RWPE2 (cell line): ENCODE data around the gene SLC12A8.

Source experiments
- ATAC-seq: fragments of 200-7000 bp; cut with Tn5 transposase; 3 replicates; pipeline ENCODE4 v1.9.1; 2021; ENCODE audit warnings: low read depth
- DNase-seq: peaks from one replicate; pipeline ENCODE4 v3.0.0-alpha.2; 2020; ENCODE audit warnings: low spot score
- H3K27ac ChIP-seq: fragments of 450-650 bp; 2 replicates; pipeline ENCODE4 v1.5.1; 2017; ENCODE audit warnings: mild to moderate bottlenecking; ENCODE audit not compliant: poor library complexity, severe bottlenecking
- H3K27me3 ChIP-seq: fragments of 250-450 bp; sonication (Bioruptor Pico); 2 replicates; pipeline ENCODE4 v1.5.1; 2021; ENCODE audit warnings: mild to moderate bottlenecking, moderate library complexity; ENCODE audit not compliant: insufficient read depth, poor library complexity, severe bottlenecking
- H3K36me3 ChIP-seq: fragments of 250-450 bp; sonication (Bioruptor Pico); 2 replicates; pipeline ENCODE4 v1.5.1; 2020; ENCODE audit warnings: low read depth, mild to moderate bottlenecking, moderate library complexity
- H3K4me1 ChIP-seq: fragments of 250-450 bp; sonication (Bioruptor Pico); 2 replicates; pipeline ENCODE4 v1.5.1; 2021; ENCODE audit warnings: mild to moderate bottlenecking, moderate library complexity; ENCODE audit not compliant: insufficient read depth, poor library complexity, severe bottlenecking
- H3K4me3 ChIP-seq: fragments of 250-450 bp; sonication (Bioruptor Pico); 2 replicates; pipeline ENCODE4 v1.5.1; 2021; ENCODE audit warnings: mild to moderate bottlenecking, moderate library complexity; ENCODE audit not compliant: severe bottlenecking
- H3K9me3 ChIP-seq: fragments of 250-450 bp; sonication (Bioruptor Pico); 2 replicates; pipeline ENCODE4 v1.5.1; 2021; ENCODE audit warnings: mild to moderate bottlenecking, moderate library complexity; ENCODE audit not compliant: severe bottlenecking
- TF ChIP-seq, protein P1 (sequence below): fragments of 450-650 bp; IDR thresholded peaks from one replicate; pipeline ENCODE4 v1.5.1; 2017; ENCODE audit warnings: mild to moderate bottlenecking, moderate library complexity; ENCODE audit not compliant: poor library complexity, severe bottlenecking

SLC12A8 gene

DNA sequence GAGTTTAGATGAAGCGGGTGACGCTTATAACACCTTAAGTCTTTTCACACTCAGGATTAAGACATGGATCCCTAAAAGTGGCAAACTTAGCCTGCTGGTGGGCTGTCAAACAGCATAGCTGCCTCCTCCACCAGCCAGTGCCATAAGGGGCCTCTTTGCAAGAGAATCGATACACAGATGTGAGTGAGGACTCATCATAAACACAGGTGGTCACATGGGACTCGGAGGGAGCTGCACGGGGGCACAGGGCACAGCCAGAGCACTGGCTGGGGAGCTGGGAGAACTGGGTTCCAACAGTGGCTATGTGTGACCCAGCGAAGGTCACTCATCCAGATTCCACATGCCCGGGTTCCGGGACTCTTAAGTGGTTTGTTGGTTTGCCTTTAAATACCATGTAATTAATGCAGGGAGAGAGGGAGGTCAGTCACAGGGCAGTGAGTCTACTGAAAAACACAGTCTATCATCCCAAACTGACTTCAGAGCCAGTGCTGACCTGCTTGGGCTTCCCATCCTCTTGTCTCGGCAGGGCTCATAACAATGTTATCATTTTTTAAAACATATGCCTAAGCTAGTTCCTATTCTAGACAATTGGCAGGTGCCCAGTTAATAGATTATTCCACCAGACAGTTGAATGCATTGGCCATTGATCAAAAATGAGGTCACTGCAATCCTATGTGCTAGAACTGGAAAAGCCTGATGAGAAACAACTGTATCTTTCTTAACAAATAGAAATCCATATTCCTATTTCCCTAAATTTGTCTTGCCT is 51.8 kb downstream of the SLC12A8 start:
- Histone ChIP-seq H3K9me3 (no peaks in the 10 kb centered on the region), H3K27ac (no peak overlapping the region), H3K27me3 (no peaks in the 10 kb centered on the region), H3K36me3 (no peaks in the 10 kb centered on the region), H3K4me3 (no peak overlapping the region), H3K4me1 (no peaks in the 10 kb centered on the region)
- DNase-seq (no peak), ATAC-seq (no peak)
- TF ChIP-seq, protein P1, sequence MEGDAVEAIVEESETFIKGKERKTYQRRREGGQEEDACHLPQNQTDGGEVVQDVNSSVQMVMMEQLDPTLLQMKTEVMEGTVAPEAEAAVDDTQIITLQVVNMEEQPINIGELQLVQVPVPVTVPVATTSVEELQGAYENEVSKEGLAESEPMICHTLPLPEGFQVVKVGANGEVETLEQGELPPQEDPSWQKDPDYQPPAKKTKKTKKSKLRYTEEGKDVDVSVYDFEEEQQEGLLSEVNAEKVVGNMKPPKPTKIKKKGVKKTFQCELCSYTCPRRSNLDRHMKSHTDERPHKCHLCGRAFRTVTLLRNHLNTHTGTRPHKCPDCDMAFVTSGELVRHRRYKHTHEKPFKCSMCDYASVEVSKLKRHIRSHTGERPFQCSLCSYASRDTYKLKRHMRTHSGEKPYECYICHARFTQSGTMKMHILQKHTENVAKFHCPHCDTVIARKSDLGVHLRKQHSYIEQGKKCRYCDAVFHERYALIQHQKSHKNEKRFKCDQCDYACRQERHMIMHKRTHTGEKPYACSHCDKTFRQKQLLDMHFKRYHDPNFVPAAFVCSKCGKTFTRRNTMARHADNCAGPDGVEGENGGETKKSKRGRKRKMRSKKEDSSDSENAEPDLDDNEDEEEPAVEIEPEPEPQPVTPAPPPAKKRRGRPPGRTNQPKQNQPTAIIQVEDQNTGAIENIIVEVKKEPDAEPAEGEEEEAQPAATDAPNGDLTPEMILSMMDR, result no peak

DNA sequence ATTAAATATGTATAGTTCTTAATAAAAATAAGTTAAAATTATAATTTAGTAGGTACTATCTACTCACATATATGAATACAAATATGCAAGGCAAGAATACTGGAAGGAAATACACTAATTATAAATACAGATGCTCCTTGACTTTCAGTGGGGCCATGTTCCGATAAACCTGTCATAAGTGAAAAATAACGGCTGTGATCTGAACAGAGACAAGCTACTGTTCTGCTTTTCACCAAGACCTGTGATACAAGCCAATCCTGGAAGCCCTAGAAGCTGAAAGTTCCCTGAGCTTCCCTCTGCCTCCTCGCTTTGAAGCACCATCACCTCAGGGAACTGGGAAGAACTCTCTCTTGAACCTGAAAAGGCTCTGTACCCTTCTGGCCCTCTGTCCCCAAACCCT is 55.4 kb downstream of the SLC12A8 start:
- H3K36me3 ChIP-seq, result no peaks in the 10 kb centered on the region
- no peak overlapping the region for H3K27ac ChIP-seq

DNA sequence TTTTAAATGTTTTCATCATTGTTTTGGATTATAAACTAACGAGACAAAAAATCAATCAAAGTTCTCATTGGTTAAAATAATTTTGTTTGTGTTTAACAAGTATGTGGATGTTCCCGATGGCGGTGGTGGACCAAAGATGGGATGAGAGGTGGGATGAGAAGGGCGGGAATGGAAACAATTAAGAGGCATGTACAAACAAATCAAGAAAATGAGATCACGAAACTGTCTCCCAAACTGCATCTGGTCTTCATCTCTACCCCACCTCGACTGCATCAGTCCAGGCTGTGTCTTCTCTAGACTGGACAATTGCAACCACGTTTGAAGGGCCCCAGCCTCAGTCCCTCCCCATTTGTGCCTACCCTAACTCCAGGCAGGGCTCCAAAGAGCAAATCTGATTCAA is 56.1 kb downstream of the SLC12A8 start:
- no peaks in the 10 kb centered on the region for H3K4me1 ChIP-seq
- H3K27ac ChIP-seq, result no peak overlapping the region
- H3K27me3 ChIP-seq, result no peaks in the 10 kb centered on the region
- DNase-seq, result no peak
- no peaks in the 10 kb centered on the region for H3K9me3 ChIP-seq
- H3K4me3 ChIP-seq, result no peak overlapping the region
- no peaks in the 10 kb centered on the region for H3K36me3 ChIP-seq
- TF ChIP-seq, protein P1, result no peak
- no peak for ATAC-seq

More for the DNA sequence above, 55.4 kb downstream of the SLC12A8 start:
- no peak for ATAC-seq
- TF ChIP-seq, protein P1, result no peak
- Histone ChIP-seq H3K4me1 (no peaks in the 10 kb centered on the region), H3K27me3 (no peaks in the 10 kb centered on the region), H3K9me3 (no peaks in the 10 kb centered on the region), H3K4me3 (no peak overlapping the region)
- no peak for DNase-seq

DNA sequence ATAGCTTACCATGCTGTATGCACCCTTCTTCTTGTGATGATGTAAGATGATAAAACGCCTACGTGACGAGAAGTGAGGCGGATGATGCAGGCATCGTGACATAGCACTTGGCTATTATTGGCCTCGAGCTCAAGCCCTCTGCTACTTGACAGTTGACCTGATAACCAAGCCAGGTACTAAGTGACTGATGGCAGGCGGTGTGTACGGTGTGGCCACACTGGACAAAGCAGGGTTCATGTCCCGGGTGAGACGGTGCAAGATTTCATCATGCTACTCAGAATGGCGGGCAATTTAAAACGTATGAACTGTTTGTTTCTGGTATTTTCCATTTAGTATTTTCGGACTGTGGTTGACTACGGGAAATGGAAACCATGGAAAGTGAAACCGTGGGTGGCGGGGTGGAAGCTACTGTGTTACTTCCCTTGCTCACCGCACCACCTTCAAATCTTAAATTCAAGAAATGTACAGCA is 57.7 kb downstream of the SLC12A8 start:
- DNase-seq, result no peak
- Histone ChIP-seq H3K36me3 (no peaks in the 10 kb centered on the region), H3K27ac (no peak overlapping the region), H3K4me1 (no peaks in the 10 kb centered on the region), H3K9me3 (no peaks in the 10 kb centered on the region), H3K4me3 (no peak overlapping the region), H3K27me3 (no peaks in the 10 kb centered on the region)
- ATAC-seq, result no peak
- TF ChIP-seq, protein P1, result no peak

DNA sequence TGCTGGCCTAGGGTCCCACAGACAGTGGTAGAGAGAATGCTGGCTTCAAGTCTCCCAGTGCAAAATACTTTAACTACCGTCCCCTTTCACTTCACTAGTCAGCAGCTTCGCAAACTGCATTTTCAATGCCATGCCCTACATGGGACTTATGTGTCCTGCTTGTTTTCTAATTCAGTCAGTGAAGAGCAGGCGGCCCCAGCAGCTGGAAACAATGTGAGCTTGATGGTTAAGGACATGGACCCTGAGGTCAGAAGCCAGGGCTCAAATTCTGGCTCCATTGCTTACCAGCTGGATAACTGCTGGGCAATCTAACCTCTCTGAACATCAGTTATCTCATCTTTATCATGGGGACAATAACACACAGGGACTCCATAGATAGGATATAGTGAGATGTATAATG is 58.4 kb downstream of the SLC12A8 start:
- Histone ChIP-seq H3K4me1 (no peaks in the 10 kb centered on the region), H3K27ac (no peak overlapping the region), H3K9me3 (no peaks in the 10 kb centered on the region), H3K36me3 (no peaks in the 10 kb centered on the region), H3K27me3 (no peaks in the 10 kb centered on the region), H3K4me3 (no peak overlapping the region)
- DNase-seq (no peak), ATAC-seq (no peak)
- TF ChIP-seq, protein P1, result no peak
